K562 (cell line): ENCODE data around the gene BCAN. TPM values are rescaled to one million over a fixed set of nuclear protein-coding genes. Genes with fewer than 3 reads are reported as not detected.

Experiments
- BRCA1 ChIP-seq, 2 experiments: fragments of 450-650 bp in 1 of 2; sonication (generic) in 1 of 2; formaldehyde crosslinking in 1 of 2; IDR thresholded peaks; 2 replicates each; pipeline versions ENCODE4 v1.5.0 to v1.6.1; 2017 to 2020; ENCODE audit warnings: mild to moderate bottlenecking in 1 of 2, missing genetic modification reagents in 1 of 2
- CGGBP1 ChIP-seq: fragments of 250-450 bp; sonication (Bioruptor Pico); IDR thresholded peaks from 2 replicates; pipeline ENCODE4 v1.9.0; 2021; ENCODE audit warnings: mild to moderate bottlenecking
- CLOCK ChIP-seq: fragments of 250-450 bp; sonication (Bioruptor Pico); IDR thresholded peaks from 2 replicates; pipeline ENCODE4 v1.4.0; 2020; ENCODE audit warnings: mild to moderate bottlenecking, moderate library complexity, borderline replicate concordance
- CREB3L1 ChIP-seq: fragments of 450-650 bp; IDR thresholded peaks from 2 replicates; pipeline ENCODE4 v1.6.1; 2014; ENCODE audit warnings: low read depth, mild to moderate bottlenecking, moderate library complexity, borderline replicate concordance
- DMBX1 ChIP-seq: fragments of 250-450 bp; sonication (Bioruptor Pico); IDR thresholded peaks from 2 replicates; pipeline ENCODE4 v1.8.0; 2022; ENCODE audit warnings: inconsistent platforms, mild to moderate bottlenecking, moderate library complexity, borderline replicate concordance
- ESRRA ChIP-seq: fragments of 450-650 bp; IDR thresholded peaks from 2 replicates; pipeline ENCODE4 v1.6.1; 2014; ENCODE audit warnings: low read depth, mild to moderate bottlenecking, moderate library complexity, borderline replicate concordance
- NR2F6 ChIP-seq: fragments of 450-650 bp; formaldehyde crosslinking; IDR thresholded peaks from 2 replicates; pipeline ENCODE4 v1.4.0; 2020; ENCODE audit warnings: mild to moderate bottlenecking
- NR3C1 ChIP-seq: sonication (generic); formaldehyde crosslinking; IDR thresholded peaks from 2 replicates; pipeline ENCODE4 v1.8.1; 2022; ENCODE audit warnings: missing genetic modification reagents
- POU5F1 ChIP-seq: fragments of 150-350 bp; IDR thresholded peaks from 2 replicates; pipeline ENCODE4 v1.6.1; 2014; ENCODE audit warnings: borderline replicate concordance, low read length, low read depth, mild to moderate bottlenecking; ENCODE audit not compliant: partially characterized antibody
- SP2 ChIP-seq: IDR thresholded peaks from 2 replicates; pipeline ENCODE4 v1.6.1; 2011; ENCODE audit warnings: mild to moderate bottlenecking, low read depth, low read length, moderate library complexity; ENCODE audit not compliant: poor library complexity, severe bottlenecking; ENCODE audit errors: extremely low read depth
- SREBF2 ChIP-seq: sonication (generic); formaldehyde crosslinking; IDR thresholded peaks from 2 replicates; pipeline ENCODE4 v1.4.0; 2020; ENCODE audit warnings: mild to moderate bottlenecking, missing genetic modification reagents
- TCFL5 ChIP-seq: fragments of 250-450 bp; sonication (Bioruptor Pico); conservative IDR thresholded peaks from 2 replicates; pipeline ENCODE4 v1.6.1; 2021; ENCODE audit warnings: mild to moderate bottlenecking, moderate library complexity, matching md5 sums
- ZNF253 ChIP-seq: fragments of 250-450 bp; sonication (Bioruptor Pico); conservative IDR thresholded peaks from 2 replicates; pipeline ENCODE4 v1.6.1; 2021; ENCODE audit warnings: mild to moderate bottlenecking
- ZNF695 ChIP-seq: fragments of 450-650 bp; formaldehyde crosslinking; IDR thresholded peaks from 2 replicates; pipeline ENCODE4 v1.4.0; 2020; ENCODE audit warnings: mild to moderate bottlenecking, moderate library complexity
- ZNF766 ChIP-seq: fragments of 200-800 bp; sonication (Bioruptor generic); conservative IDR thresholded peaks from 2 replicates; pipeline ENCODE4 v1.6.1; 2016; ENCODE audit warnings: missing genetic modification characterization, missing compliant biosample characterization
- polyA plus RNA-seq, 8 experiments: library from polyadenylated mRNA; depleted of rRNA in 4 of 8; stranded (reverse) in 5 of 8; unstranded in 3 of 8; fragments of >200 nt; fragmentation: Nextera tagmentation in 2 of 8; fragmentation: Illumina TruSeq in 1 of 8; extraction: Ambion mirVana in 2 of 8; extraction: Trizol in 1 of 8; gene quantifications; 2 replicates each; pipeline versions ENCODE4 v1.2.1 to v1.2.3, GENCODE V29; 2011 to 2014; ENCODE audit warnings: inconsistent platforms in 1 of 8, missing spikeins in 1 of 8
- total RNA-seq, 7 experiments: library from RNA; depleted of rRNA in 6 of 7; stranded (reverse); fragments of >200 nt in 6 of 7; fragmentation: Illumina TruSeq in 2 of 7; extraction: Trizol in 2 of 7; gene quantifications; 2 replicates each; pipeline versions ENCODE4 v1.2.1 to v1.2.3, GENCODE V29; 2011 to 2021; ENCODE audit warnings: low replicate concordance in 1 of 7
- TF ChIP-seq, protein P1 (sequence below): fragments of 450-650 bp; IDR thresholded peaks from 2 replicates; pipeline ENCODE4 v1.6.1; 2016; ENCODE audit warnings: mild to moderate bottlenecking
- TF ChIP-seq, protein P2 (sequence below): fragments of 200-400 bp; formaldehyde crosslinking; IDR thresholded peaks from 2 replicates; pipeline ENCODE4 v1.6.1; 2017; ENCODE audit warnings: mild to moderate bottlenecking, low read depth, low read length, moderate library complexity

BCAN gene
- total and polyA plus RNA-seq, 9 of the 15 experiments (the other 6 are each of a cell fraction or from before 2014, with no cell fraction given): 0.04 to 0.33 (median 0.14) TPM; not detected in 5

DNA sequence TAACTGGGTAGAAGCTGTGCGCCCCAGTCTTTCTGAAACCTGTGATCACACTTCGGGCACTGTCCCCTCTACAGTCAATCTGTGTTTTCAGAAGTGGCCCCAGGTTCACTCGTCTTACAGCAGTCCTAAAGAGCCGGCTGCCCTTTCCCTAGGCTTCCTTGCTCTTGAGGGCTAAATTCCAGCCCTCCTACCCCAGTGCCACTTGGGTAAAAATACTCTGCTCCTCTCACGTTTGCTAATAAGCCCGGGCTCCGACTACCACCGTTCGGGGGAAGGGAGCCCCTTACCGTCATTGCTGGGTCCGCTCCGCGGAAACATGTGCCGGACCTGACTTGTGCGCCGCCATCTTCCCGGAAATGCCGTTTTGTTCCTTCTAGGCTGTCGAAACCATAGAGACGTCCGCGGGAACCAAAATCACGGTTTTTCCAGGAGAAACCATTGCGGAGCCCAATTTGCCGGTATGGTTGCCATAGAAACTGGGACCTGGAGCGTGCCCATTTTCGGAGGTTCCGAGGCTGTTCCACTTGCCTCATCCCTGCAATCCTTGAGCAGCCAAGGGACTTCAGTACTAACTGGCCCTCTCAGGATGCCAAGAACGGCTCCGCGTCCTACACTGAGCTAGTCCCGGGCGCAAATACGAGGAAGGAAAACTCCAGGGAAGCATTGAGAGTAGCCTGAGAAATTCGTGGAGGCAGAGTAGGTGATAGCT lies 40.6 kb upstream of the BCAN start, which contains the start of gene GPATCH4 (continued):
- no peak for TF ChIP-seq POU5F1
- no peak for TF ChIP-seq ZNF695 (CRISPR knock-in tag)
- TF ChIP-seq BRCA1 (IDR thresholded peaks at IDR 0.05): no peak
- TF ChIP-seq BRCA1 (CRISPR knock-in tag; IDR thresholded peaks at IDR 0.05): no peak
- no peak for TF ChIP-seq CLOCK
- TF ChIP-seq, protein P1, sequence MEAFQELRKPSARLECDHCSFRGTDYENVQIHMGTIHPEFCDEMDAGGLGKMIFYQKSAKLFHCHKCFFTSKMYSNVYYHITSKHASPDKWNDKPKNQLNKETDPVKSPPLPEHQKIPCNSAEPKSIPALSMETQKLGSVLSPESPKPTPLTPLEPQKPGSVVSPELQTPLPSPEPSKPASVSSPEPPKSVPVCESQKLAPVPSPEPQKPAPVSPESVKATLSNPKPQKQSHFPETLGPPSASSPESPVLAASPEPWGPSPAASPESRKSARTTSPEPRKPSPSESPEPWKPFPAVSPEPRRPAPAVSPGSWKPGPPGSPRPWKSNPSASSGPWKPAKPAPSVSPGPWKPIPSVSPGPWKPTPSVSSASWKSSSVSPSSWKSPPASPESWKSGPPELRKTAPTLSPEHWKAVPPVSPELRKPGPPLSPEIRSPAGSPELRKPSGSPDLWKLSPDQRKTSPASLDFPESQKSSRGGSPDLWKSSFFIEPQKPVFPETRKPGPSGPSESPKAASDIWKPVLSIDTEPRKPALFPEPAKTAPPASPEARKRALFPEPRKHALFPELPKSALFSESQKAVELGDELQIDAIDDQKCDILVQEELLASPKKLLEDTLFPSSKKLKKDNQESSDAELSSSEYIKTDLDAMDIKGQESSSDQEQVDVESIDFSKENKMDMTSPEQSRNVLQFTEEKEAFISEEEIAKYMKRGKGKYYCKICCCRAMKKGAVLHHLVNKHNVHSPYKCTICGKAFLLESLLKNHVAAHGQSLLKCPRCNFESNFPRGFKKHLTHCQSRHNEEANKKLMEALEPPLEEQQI: no peak
- no peak for TF ChIP-seq TCFL5
- peak; percentile 41; the same call in 1 of the 2 replicates for TF ChIP-seq ESRRA
- TF ChIP-seq, protein P2, sequence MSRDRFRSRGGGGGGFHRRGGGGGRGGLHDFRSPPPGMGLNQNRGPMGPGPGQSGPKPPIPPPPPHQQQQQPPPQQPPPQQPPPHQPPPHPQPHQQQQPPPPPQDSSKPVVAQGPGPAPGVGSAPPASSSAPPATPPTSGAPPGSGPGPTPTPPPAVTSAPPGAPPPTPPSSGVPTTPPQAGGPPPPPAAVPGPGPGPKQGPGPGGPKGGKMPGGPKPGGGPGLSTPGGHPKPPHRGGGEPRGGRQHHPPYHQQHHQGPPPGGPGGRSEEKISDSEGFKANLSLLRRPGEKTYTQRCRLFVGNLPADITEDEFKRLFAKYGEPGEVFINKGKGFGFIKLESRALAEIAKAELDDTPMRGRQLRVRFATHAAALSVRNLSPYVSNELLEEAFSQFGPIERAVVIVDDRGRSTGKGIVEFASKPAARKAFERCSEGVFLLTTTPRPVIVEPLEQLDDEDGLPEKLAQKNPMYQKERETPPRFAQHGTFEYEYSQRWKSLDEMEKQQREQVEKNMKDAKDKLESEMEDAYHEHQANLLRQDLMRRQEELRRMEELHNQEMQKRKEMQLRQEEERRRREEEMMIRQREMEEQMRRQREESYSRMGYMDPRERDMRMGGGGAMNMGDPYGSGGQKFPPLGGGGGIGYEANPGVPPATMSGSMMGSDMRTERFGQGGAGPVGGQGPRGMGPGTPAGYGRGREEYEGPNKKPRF: no peak
- TF ChIP-seq CGGBP1: no peak
- no peak for TF ChIP-seq NR2F6 (CRISPR knock-in tag)
- 0 out of 2 replicates have a peak, but pooled peaks have one; percentile 40 for TF ChIP-seq DMBX1 (CRISPR knock-in tag)
- TF ChIP-seq SP2: peak; percentile 80
- TF ChIP-seq CREB3L1: peak; percentile 81
- no peak for TF ChIP-seq ZNF253
- no peak for TF ChIP-seq NR3C1 (CRISPR knock-in tag)
- no peak for TF ChIP-seq SREBF2
- no peak for TF ChIP-seq ZNF766
